Large intestine (tissue), 3 donors: ENCODE data around the gene EIF2B4. TPM values are rescaled to one million over a fixed set of nuclear protein-coding genes. Genes with fewer than 3 reads are reported as not detected.

Experiments
- DNase-seq, 2 donors: peaks; one replicate each; pipeline versions ENCODE4 v3.0.0 to v3.0.0-alpha.2; 2013
- H3K27ac ChIP-seq: one replicate; pipeline ENCODE4 v1.5.1; 2013; ENCODE audit warnings: low read length
- H3K27me3 ChIP-seq: 2 replicates; pipeline ENCODE4 v1.6.1; 2013; ENCODE audit warnings: low read length; ENCODE audit not compliant: control insufficient read depth, insufficient read depth
- H3K36me3 ChIP-seq: 2 replicates; pipeline ENCODE4 v1.6.1; 2013; ENCODE audit warnings: low read length; ENCODE audit not compliant: control insufficient read depth, insufficient read depth
- H3K4me1 ChIP-seq: one replicate; pipeline ENCODE4 v1.6.1; 2013; ENCODE audit warnings: low read length; ENCODE audit not compliant: control insufficient read depth, insufficient read depth
- H3K4me3 ChIP-seq: one replicate; pipeline ENCODE4 v1.5.1; 2013; ENCODE audit warnings: low read length
- H3K9me3 ChIP-seq: one replicate; pipeline ENCODE4 v1.6.1; 2013; ENCODE audit warnings: mild to moderate bottlenecking, low read depth, low read length, moderate library complexity; ENCODE audit not compliant: control insufficient read depth
- WGBS: methylation state at CpG from one replicate; pipeline ENCODE4 v1.1.5; 2013; ENCODE audit warnings: low lambda C conversion rate; ENCODE audit not compliant: insufficient coverage; 5-methylcytosine and 5-hydroxymethylcytosine counted together
- polyA plus RNA-seq: library from polyadenylated mRNA; unstranded; fragments of 120-200 nt; gene quantifications from one replicate; pipeline ENCODE4 v1.2.1, GENCODE V29; 2013

EIF2B4 gene
- polyA plus RNA-seq, 1 donor = 39.7 TPM

DNA sequence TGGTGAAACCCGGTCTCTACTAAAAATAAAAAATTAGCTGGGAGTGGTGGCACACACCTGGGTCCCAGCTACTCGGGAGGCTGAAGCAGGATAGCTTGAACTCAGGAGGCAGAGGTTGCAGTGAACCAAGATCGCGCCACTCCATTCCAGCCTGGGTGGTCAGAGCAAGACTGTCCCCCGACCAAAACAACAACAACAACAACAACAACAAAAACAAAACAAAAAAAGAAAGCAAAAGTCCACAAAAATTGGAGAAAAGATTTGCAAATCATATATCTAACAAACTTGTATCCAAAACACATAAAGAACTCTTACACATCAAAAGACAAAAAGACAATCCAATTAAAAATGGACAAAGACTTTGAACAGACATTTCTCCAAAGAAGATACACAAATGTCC, 28.8 kb upstream of the EIF2B4 start:
- Histone ChIP-seq H3K4me3 (no peak overlapping the region), H3K27ac (no peak overlapping the region), H3K9me3 (no peaks in the 10 kb centered on the region), H3K27me3 (no peaks in the 10 kb centered on the region), H3K4me1 (no peaks in the 10 kb centered on the region), H3K36me3 (no peaks in the 10 kb centered on the region)
- no peak for DNase-seq
- WGBS = 100% methylated on average over 1 of the region's 5 CpGs

GRCh38 chr2:27393225-27393624, 23.1 kb upstream of the EIF2B4 start:
- no CpG with 5 or more reads among the region's 33 CpGs for WGBS
- H3K9me3 ChIP-seq = no peaks in the 10 kb centered on the region
- H3K4me1 ChIP-seq = no peaks in the 10 kb centered on the region
- DNase-seq = no peak
- H3K27ac ChIP-seq = no peak overlapping the region
- H3K4me3 ChIP-seq = no peak overlapping the region
- H3K27me3 ChIP-seq = no peaks in the 10 kb centered on the region
- peaks cover 12% of the 10 kb centered on the region for H3K36me3 ChIP-seq

DNA sequence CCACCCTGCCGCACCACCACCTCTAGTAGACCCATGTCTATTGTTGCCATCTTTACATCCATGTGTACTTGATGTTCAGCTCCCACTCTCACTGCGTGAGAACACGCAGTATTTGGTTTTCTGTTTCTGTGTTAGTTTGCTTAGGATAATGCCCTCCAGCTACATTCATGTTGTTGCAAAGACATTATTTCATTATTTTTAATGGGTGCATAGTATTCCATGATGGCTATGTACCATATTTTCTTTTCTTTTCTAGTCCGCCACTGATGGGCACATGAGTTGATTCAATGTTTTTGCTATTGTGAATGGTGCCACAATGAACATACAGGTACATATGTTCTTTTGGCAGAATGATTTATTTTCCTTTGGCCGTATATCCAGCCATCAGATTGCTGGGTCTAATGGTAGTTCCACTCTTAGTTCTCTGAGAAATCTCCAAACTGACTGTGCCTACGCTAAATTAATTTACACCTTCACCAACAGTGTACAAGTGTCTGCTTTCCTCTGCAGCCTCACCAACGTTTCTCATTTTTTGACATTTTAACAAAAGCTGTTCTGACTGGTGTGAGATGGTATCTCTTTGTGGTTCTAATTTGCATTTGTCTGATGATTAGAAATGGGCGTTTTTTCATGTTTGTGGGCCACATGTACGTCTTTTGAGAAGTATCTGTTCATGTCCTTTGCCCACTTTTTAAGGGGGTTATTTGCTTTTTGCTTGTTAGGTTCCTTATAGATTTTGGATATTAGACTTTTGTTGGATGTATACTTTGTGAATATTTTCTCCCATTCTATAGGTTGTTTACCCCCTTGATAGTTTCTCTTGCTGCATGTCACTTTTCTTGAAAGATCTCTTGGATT, 20.9 kb upstream of the EIF2B4 start:
- Histone ChIP-seq H3K27me3 (no peaks in the 10 kb centered on the region), H3K4me3 (no peak overlapping the region), H3K4me1 (no peaks in the 10 kb centered on the region), H3K9me3 (no peaks in the 10 kb centered on the region), H3K27ac (no peak overlapping the region), H3K36me3 (peaks cover 14% of the 10 kb centered on the region)
- DNase-seq = no peak
- WGBS = 94% methylated on average over 3 of the region's 9 CpGs

- WGBS = no CpG with 5 or more reads among the region's 10 CpGs
- Histone ChIP-seq H3K36me3 (peaks cover 66% of the 10 kb centered on the region), H3K27me3 (no peaks in the 10 kb centered on the region), H3K4me1 (peaks cover 17% of the 10 kb centered on the region), H3K4me3 (no peak overlapping the region), H3K27ac (peak overlapping the region; percentile 97), H3K9me3 (no peaks in the 10 kb centered on the region)
- DNase-seq = peak in 1 of 2 donors; percentile 28
Observed at GRCh38 chr2:27381577-27382181, 11.5 kb upstream of the EIF2B4 start.

DNA sequence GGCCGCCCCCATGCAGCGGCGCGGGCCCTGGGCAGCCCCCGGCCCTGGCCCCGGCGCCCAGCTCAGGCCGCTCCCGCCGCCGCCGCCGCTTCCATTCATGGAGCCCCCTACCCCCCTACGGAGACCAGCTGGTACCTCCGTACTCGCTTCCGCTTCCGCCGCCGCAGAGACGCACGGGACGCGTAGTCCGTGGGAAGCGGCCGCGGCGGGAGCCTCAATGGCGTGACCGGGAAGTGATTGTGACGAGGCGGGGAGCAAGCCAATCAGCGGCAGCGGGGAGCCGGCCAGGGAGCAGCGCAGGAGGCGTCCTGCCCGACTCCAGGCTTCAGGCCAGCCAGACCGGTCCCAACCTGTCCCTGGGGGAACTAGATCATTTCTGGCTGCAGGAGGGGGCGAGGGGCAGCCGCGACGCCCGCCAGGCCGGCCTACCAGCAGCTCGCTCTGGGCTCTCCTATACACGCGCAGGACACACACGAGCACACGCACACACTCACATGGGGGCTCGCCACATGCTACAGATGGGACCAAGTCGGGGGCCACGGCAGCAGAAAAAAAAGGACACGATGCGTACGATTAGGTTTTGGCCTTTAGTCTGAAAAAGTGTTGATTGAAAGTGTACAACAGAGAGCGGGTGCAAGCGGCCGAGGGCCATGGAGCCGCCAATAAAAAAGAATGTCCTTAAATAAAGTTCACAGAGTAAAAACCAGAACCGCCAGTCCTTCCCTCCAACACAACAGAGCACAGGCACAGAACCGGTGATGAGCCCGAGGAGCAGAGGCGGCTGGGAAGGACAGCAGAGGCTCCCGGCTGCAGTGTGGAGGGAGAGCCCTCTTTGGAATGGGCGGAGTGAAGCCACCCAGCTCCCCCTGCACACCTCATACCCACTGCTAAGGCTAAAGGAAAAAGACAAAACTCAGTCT, 10.7 kb upstream of the EIF2B4 start, which contains the start of gene ZNF513:
Gene ZNF513, minus strand, starts transcription at position 109 of the 920 bp plus-strand sequence. CDS start 208 bp downstream, outside the sequence.
- Histone ChIP-seq H3K9me3 (no peaks in the 10 kb centered on the region), H3K27ac (peak within 1 kb of the TSS; percentile 97), H3K4me3 (peak within 1 kb of the TSS; percentile 65), H3K36me3 (peaks cover 69% of the 10 kb centered on the region), H3K27me3 (no peaks in the 10 kb centered on the region), H3K4me1 (peaks cover 17% of the 10 kb centered on the region)
- peak; percentile 94 to 97 for DNase-seq
- WGBS = 40% methylated on average over 2 of the region's 67 CpGs

- DNase-seq = peak; percentile 61 to 82
- H3K27me3 ChIP-seq = no peaks in the 10 kb centered on the region
- no CpG with 5 or more reads among the region's 35 CpGs for WGBS
- H3K36me3 ChIP-seq = peaks cover 74% of the 10 kb centered on the region
- no peaks in the 10 kb centered on the region for H3K9me3 ChIP-seq
- H3K27ac ChIP-seq = peak overlapping the region; percentile 97
- peak overlapping the region; percentile 65 for H3K4me3 ChIP-seq
- H3K4me1 ChIP-seq = peaks cover 17% of the 10 kb centered on the region
Observed at GRCh38 chr2:27379836-27380625, 9.9 kb upstream of the EIF2B4 start.

DNA sequence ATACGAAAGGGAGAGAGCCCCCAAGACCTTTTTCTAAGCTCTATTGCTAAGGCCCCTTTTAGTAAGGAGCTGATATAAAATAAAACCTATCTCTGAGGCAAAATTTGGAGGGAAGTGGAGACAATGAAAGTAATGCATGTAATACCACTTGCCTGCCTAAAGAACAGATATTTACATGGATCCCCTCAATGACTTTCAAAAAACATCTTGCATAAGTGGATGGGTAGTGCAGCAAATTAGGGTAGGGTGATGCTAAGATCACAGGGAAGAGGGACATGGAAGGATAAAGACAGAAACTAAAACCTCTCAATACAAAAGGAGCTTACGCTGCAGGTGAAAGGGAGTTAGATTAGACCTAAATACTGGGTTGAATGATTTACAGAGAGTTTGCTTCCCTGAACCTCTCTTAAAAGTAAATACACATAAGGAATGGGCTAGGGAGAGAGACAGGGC, 9.3 kb upstream of the EIF2B4 start:
- H3K36me3 ChIP-seq = peaks cover 74% of the 10 kb centered on the region
- DNase-seq = no peak
- H3K4me1 ChIP-seq = peaks cover 17% of the 10 kb centered on the region
- WGBS = 67% methylated on average over 1 of the region's 2 CpGs
- H3K27ac ChIP-seq = peak overlapping the region; percentile 97
- no peaks in the 10 kb centered on the region for H3K27me3 ChIP-seq
- H3K4me3 ChIP-seq = peak overlapping the region; percentile 65
- H3K9me3 ChIP-seq = no peaks in the 10 kb centered on the region

DNA sequence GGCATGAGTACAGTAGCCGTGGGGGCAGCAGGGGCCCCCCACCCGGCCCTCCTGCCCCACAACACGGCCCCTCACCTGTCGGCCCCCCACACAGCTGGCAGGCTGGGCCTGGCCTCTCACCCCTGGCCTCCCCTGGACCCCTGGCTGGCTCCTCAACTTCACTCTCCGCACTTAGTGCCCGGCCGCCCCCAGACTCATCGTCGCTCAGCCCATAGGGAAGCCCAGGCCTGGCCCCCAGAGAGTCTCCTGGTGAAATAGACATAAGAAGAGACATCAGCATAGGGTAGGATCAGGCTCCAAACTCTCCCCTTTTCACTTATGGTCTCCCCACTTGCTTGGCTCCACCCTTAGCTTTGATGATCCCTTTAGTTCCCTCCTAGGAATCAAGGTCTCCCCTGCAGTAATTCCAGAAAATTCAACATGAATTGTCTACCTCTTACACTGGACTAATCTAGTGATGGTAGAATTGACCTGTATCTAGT, 8.7 kb upstream of the EIF2B4 start:
- H3K27ac ChIP-seq = no peak overlapping the region
- WGBS = no CpG with 5 or more reads among the region's 9 CpGs
- peaks cover 74% of the 10 kb centered on the region for H3K36me3 ChIP-seq
- H3K9me3 ChIP-seq = no peaks in the 10 kb centered on the region
- peaks cover 17% of the 10 kb centered on the region for H3K4me1 ChIP-seq
- no peaks in the 10 kb centered on the region for H3K27me3 ChIP-seq
- H3K4me3 ChIP-seq = no peak overlapping the region
- no peak for DNase-seq

GRCh38 chr2:27378096-27378808, 8.1 kb upstream of the EIF2B4 start:
- no CpG with 5 or more reads among the region's 29 CpGs for WGBS
- H3K36me3 ChIP-seq = peaks cover 72% of the 10 kb centered on the region
- no peak for DNase-seq

More at GRCh38 chr2:27378096-27378808, 8.1 kb upstream of the EIF2B4 start:
- H3K9me3 ChIP-seq = no peaks in the 10 kb centered on the region
- no peak overlapping the region for H3K4me3 ChIP-seq
- no peak overlapping the region for H3K27ac ChIP-seq
- peaks cover 17% of the 10 kb centered on the region for H3K4me1 ChIP-seq
- H3K27me3 ChIP-seq = no peaks in the 10 kb centered on the region
